Thyroid gland (tissue), 4 donors: ENCODE data around the gene MYO16.

Experiments
- POLR2A ChIP-seq, 2 donors: fragments of 450-650 bp; IDR thresholded peaks; one replicate each; pipeline ENCODE4 v1.6.1; 2017; ENCODE audit warnings: antibody characterized with exemption in 2 of 2, mild to moderate bottlenecking in 2 of 2, moderate library complexity in 1 of 2
- TF ChIP-seq, protein P1 (sequence below), 6 experiments: fragments of 200-600 bp in 3 of 6; fragments of 450-650 bp in 3 of 6; sonication (generic) in 3 of 6; IDR thresholded peaks; one replicate each; pipeline ENCODE4 v1.5.1; 2016 to 2019; ENCODE audit warnings: antibody characterized with exemption in 6 of 6, mild to moderate bottlenecking in 2 of 6, inconsistent platforms in 1 of 6, moderate library complexity in 1 of 6

DNA sequence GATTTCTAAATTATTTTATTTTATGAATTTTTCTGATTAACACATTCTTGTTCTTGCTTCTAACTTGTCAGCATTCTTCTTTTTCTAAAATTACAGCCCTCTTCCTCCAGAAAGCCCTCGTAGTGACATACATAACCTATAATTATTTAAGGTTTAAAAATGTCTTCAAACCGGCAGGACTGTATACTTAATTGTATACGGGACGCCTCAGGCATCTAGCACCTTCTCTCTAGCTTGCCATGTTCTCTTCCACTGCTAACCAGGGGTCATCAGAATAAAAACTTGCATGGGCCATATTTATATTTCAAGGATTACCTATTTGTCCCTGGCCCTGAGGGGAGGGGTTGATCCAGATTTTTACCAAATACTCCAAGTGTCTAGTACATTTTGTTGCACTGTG, 380.3 kb downstream of the MYO16 start:
- TF ChIP-seq, protein P1, sequence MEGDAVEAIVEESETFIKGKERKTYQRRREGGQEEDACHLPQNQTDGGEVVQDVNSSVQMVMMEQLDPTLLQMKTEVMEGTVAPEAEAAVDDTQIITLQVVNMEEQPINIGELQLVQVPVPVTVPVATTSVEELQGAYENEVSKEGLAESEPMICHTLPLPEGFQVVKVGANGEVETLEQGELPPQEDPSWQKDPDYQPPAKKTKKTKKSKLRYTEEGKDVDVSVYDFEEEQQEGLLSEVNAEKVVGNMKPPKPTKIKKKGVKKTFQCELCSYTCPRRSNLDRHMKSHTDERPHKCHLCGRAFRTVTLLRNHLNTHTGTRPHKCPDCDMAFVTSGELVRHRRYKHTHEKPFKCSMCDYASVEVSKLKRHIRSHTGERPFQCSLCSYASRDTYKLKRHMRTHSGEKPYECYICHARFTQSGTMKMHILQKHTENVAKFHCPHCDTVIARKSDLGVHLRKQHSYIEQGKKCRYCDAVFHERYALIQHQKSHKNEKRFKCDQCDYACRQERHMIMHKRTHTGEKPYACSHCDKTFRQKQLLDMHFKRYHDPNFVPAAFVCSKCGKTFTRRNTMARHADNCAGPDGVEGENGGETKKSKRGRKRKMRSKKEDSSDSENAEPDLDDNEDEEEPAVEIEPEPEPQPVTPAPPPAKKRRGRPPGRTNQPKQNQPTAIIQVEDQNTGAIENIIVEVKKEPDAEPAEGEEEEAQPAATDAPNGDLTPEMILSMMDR (IDR thresholded peaks at IDR 0.05), result no peak
- TF ChIP-seq POLR2A (IDR thresholded peaks at IDR 0.05), result no peak
